UCSD-AML1 (cell line): Measurements from ENCODE around the gene SMIM22.

Source experiments
- DNase-seq: peaks from one replicate; lab custom pipeline; 2025; ENCODE audit not compliant: unreplicated experiment; lab: John Stamatoyannopoulos, UW

The SMIM22 gene, protein sequence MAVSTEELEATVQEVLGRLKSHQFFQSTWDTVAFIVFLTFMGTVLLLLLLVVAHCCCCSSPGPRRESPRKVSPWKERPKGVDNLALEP

DNA sequence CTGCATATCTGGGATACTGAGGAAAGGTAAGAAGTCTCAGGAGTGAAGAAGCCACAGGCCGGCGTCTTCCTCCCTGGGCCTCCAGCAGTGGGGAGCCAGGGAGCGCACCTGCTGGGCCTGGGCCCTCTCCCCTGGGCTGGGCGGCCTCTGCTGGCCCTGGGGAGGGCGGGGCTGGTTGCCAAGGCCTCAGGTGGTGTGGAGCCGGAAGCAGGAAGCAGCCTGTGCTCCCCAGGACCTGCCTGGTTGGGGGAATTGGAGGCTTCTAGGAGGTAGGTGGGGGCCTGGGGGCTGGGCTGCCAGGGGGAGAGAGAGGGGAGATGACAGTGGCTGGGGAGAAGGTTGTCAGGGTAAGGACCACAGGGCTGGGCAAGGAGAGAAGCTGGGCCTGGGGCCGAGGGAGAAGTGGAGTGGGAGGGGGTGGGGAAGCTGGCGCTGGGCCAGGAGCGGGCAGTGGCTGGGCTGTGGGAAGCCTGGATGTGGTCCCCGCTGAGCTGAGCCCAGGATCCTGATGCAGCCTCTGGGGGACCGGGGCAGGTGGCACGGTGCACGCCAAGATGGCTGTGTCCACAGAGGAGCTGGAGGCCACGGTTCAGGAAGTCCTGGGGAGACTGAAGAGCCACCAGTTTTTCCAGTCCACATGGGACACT lies at the start of gene SMIM22:
Gene SMIM22, plus strand, starts transcription at position 189 of the 647 bp plus-strand sequence. Its CDS starts 366 bp downstream, at position 555.
- no peak for DNase-seq

- DNase-seq = no peak
Observed at GRCh38 chr16:4746215-4746614, 49.0 kb upstream of the SMIM22 start.

- no peak for DNase-seq
Observed at GRCh38 chr16:4746991-4747574, 48.1 kb upstream of the SMIM22 start.

DNA sequence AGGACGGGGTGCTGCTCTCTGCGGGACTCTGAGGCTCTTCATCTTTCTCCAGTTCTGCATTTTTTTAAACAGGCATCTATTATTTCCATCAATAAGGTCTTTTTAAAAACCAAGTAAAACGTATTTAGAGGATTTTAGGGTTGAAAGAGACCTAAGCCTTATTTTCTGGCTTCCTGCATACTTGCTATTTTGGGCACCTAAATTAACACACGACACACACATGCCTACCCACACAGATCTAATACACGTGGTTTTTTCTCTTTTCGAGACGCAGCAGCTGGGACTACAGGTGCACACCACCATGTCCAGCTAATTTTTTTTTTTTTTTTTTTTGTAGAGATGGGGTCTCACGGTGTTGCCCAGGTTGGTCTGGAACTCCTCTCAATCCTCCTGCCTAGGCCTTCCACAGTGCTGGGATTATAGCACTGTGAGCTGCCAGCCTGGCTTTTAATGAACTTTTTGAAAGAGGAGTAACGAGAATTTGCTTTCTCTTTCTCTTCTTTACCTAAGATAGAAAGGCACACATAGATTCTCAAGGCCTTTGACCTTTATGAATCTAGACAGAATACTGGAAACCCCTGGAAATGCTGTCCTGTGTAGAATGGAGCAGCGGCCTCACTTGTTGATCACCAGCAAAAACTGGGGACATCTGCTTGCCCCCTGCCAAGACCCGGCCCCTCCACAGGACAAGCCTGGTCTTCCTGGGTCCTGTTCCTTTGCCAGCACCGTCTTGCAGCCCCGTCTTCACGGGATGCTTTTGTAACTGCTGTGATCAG lies 47.1 kb upstream of the SMIM22 start:
- DNase-seq = no peak

DNA sequence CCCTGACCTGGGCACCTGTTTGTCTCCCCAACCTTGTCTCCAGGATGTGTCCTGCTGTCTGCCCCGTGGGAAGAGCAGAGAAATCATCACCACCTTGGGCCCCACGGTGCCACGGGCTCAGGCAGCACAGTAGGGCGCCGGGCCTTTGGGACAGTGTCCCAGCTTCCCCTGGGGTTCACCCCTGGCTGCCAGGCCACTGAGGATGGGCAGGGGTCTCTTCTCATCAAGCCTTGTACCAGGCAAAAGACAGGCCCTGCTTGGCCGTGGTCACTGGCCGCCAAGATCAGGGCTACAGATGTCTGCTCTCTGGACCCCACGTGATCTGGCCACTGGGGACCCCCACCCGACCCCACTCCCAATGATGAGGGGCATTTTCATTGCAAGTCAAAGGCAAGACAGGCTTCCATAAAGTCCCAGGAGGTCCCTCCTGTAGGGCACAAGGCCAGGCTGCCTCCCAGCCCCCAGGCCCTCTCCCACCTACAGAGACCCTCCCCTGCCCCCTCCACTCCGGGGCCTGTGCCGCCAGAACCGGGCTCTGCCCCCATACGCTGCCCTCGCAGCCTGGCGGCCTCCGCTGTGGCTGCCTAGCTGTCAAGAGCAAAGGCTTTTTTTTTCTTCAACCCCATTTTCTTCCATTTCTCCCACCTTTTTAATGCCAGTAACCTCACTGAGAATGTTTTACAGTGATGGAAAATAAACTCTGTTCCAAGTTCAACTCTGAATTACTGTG lies 46.3 kb upstream of the SMIM22 start:
- DNase-seq = no peak

GRCh38 chr16:4749700-4750257 lies 45.4 kb upstream of the SMIM22 start:
- DNase-seq = no peak

- DNase-seq = no peak
Observed at GRCh38 chr16:4750896-4751295, 44.3 kb upstream of the SMIM22 start.

- DNase-seq = no peak
Observed at GRCh38 chr16:4752351-4753100, 42.6 kb upstream of the SMIM22 start.

DNA sequence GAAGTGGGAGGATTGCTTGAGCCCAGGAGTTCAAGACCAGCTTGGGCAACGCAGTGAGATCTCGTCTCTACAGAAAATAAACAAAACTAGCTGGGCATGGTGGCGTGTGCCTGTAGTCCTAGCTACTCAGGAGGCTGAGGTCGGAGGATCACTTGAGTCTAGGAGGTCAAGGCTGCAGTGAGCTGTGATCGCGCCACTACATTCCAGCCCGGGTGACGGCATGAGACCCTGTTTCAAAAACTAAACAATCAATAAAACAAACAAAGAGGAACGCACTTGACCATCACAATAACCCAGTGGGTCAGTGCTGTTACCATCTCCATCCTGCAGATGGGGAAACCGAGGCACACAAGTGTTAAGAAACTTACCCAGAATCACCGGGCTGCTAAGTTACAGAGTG lies 41.9 kb upstream of the SMIM22 start:
- DNase-seq = no peak

- no peak for DNase-seq
Observed at GRCh38 chr16:4754865-4755264, 40.3 kb upstream of the SMIM22 start.

DNA sequence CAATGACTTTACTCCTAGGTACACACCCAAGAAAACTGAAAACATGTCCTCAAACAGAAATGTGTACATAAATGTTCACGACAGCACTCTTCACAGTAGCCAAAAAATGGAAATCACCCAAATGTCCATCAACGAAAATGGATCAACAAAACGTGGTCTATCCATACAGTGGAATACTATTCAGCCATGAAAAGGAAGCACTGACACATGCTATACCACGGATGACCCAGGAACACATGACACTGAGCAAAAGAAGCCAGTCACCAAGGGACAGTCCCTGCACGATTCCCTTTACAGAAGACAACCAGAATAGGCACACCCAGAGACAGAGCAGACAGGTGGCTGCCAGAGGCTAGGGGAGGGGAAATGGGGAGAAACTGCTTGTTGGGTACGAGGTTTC lies 39.5 kb upstream of the SMIM22 start:
- no peak for DNase-seq

DNA sequence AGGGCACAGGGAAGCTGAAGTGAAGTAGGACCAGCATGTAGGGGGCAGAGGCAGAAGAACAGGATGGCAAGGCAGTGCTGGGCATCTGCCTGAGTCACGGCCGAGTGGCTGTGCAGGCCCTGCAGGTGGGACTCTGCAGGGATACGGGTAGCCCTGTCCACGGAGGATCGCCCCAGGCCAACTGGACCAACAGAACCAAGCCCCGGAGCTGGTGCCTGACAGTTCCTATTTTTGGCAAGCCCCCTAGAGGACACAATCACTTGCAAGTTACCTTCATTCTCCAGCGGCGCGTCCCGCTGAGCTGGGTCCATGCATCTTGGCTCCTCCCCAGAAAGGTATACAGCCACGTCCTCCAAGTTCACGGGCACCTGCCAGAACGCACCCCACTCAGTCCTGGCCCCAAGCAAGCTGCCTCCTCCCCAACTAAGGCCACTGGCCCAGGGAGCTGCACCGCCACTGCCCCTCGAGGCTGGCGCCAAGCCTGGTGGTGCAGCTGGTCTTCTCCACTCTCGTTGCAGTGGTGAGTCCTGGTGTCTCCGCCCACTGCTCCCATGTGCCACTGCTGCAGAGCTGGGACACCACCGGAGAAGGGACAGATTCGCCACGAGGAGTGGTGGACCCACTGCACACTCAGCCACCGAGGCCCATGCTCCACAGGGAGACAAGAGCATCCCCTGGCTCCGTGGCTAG lies 34.8 kb upstream of the SMIM22 start:
- DNase-seq = no peak

- no peak for DNase-seq
Observed at GRCh38 chr16:4762205-4762604, 33.0 kb upstream of the SMIM22 start.

GRCh38 chr16:4763791-4764190 lies 31.4 kb upstream of the SMIM22 start:
- DNase-seq = no peak

- no peak for DNase-seq
Observed at GRCh38 chr16:4765511-4766474, 29.4 kb upstream of the SMIM22 start.

DNA sequence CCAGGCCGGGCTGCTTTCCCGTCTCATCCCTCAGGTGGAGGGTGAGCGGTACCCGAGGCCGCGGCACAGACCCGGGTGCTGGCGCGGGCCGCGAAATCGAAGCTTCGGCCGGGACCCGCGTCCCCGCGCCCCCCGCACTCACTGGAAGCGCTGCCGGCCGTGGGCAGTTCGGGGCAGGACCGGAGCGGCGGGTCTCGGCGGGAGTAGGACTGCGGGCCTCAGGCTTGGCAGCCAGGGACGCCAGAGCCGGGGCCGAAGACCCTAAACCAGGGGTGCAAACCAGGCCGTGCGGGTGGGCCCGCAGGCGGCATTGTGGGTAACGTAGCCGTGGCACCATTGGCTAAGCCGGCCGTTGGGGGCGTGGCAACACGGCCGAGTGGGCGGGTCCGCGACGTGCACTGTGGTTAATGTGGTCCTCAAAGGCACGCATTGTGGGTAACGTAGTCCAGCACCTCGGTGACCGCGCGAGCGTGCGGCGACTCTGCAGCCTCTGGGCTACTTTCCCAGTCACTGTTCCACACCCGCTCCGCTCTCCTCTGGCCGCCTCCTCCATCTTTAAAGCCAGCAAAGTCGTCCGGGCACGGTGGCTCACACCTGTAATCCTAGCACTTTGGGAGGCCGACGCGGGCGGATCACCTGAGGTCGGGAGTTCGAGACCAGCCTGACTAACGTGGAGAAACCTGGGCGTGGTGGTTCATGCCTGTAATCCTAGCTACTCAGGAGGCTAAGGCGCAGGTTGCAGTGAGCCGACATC lies 28.1 kb upstream of the SMIM22 start, which contains the start of gene ZNF500:
Gene ZNF500, minus strand, starts transcription at position 288 of the 754 bp plus-strand sequence. CDS start 1,184 bp downstream, outside the sequence.
- peak; percentile 97 for DNase-seq

DNA sequence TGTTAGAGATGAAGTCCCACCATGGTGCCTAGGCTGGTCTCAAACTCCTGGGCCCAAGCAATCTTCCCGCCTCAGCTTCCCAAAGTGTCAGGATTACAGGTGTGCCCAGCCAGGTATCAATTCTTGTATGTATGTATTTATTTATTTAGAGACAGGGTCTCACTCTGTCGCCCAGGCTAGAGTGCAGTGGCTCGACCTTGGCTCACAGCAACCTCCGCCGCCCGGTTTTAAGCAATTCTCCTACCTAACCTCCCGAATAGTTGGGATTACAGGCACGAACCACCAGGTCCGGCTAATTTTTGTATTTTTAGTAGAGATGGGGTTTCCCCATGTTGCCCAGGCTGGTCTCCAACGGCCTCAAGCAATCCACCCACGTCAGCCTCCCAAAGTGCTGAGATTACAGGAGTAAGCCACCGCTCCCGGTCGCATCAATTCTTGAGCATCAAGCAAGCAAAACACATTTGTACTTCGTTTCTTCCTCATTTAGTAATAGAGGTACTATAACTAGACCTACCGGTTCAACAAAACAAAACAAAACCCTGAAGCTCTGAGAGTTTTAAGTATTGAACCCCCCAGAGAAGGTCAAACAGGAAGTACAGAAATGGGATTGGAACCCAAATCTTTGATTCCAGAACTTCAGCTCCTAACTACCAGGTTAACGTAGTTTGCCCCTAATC lies 27.2 kb upstream of the SMIM22 start:
- no peak for DNase-seq
